ENCODE measurements around the gene DNAH11. TPM values are rescaled to one million over a fixed set of nuclear protein-coding genes. Genes with fewer than 3 reads are reported as not detected.

Gene DNAH11
- total RNA-seq, 1 donor from 2014 or later: 0.13 TPM

- peaks cover 3% of the 10 kb centered on the region for H3K4me1 Mint-ChIP-seq
- peaks cover 70% of the 10 kb centered on the region for H3K9me3 Mint-ChIP-seq
- Histone ChIP-seq H2AFZ (replicated peaks) (no peak overlapping the region), H3K4me2 (no peak overlapping the region), H3K79me2 (ENCODE audit: low read depth) (peaks cover 92% of the 10 kb centered on the region), H3K9ac (no peak overlapping the region), H4K20me1 (ENCODE audit: low read depth) (no peaks in the 10 kb centered on the region), H3F3A (ENCODE audit: low read depth) (no peaks in the 10 kb centered on the region), H3K27ac (no peak overlapping the region), H3K9me3 (ENCODE audit: low read depth) (no peaks in the 10 kb centered on the region), H3K4me3 (no peak overlapping the region), H3K27me3 (no peaks in the 10 kb centered on the region), H3K36me3 (no peaks in the 10 kb centered on the region), H3K4me1 (no peaks in the 10 kb centered on the region)
- H3K36me3 Mint-ChIP-seq: peaks cover 67% of the 10 kb centered on the region
- H3K27me3 Mint-ChIP-seq (ENCODE audit: insufficient read depth, low read depth): peaks cover 1% of the 10 kb centered on the region
- TF ChIP-seq EZH2phosphoT487 (IDR thresholded peaks at IDR 0.05): no peak
- no peak for TF ChIP-seq EZH2 (IDR thresholded peaks at IDR 0.05)
- no peak for TF ChIP-seq CTCF (IDR thresholded peaks at IDR 0.05)
- DNase-seq (ENCODE audit: low spot score): no peak
- H3K27ac Mint-ChIP-seq: no peak overlapping the region
- H3K4me3 Mint-ChIP-seq: no peak overlapping the region
Measured at GRCh38 chr7:21934808-21935207, 392.0 kb downstream of the DNAH11 start.

DNA sequence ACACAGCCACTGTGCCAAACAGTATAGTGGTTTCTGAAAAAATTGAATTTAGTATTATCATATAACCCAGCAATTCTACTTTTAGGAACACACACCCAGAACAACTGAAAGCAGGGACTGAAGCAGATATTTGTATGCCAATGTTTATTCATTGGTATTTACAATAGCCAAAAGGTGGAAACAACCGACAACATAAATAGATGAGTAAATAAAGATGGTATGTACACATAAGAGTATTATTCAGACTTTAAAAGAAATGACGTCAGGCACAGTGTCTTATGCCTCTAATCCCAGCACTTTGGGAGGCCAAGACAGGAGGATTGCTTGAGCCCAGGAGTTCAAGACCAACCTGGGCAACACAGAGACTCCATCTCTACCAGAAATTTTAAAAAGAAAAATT lies 395.6 kb downstream of the DNAH11 start:
- peaks cover 39% of the 10 kb centered on the region for H3K9me3 Mint-ChIP-seq
- no peak for DNase-seq (ENCODE audit: low spot score)
- no peak overlapping the region for H2AFZ ChIP-seq (replicated peaks)
- H3K27ac Mint-ChIP-seq: no peak overlapping the region
- H3K27ac ChIP-seq: no peak overlapping the region
- H3K27me3 Mint-ChIP-seq (ENCODE audit: insufficient read depth, low read depth): no peaks in the 10 kb centered on the region
- peaks cover 46% of the 10 kb centered on the region for H3K36me3 Mint-ChIP-seq
- peaks cover 18% of the 10 kb centered on the region for H3K4me1 ChIP-seq
- no peaks in the 10 kb centered on the region for H3K36me3 ChIP-seq
- H3K4me1 Mint-ChIP-seq: peaks cover 24% of the 10 kb centered on the region
- no peak overlapping the region for H3K4me3 ChIP-seq
- H3K4me2 ChIP-seq: no peak overlapping the region
- H3F3A ChIP-seq (ENCODE audit: low read depth): peaks cover under 1% of the 10 kb centered on the region
- H3K27me3 ChIP-seq: no peaks in the 10 kb centered on the region
- H3K9ac ChIP-seq: no peak overlapping the region
- TF ChIP-seq EZH2phosphoT487 (IDR thresholded peaks at IDR 0.05): no peak
- TF ChIP-seq EZH2 (IDR thresholded peaks at IDR 0.05): no peak
- no peak for TF ChIP-seq CTCF (IDR thresholded peaks at IDR 0.05)
- H4K20me1 ChIP-seq (ENCODE audit: low read depth): no peaks in the 10 kb centered on the region
- H3K9me3 ChIP-seq (ENCODE audit: low read depth): no peaks in the 10 kb centered on the region
- H3K79me2 ChIP-seq (ENCODE audit: low read depth): peaks cover 70% of the 10 kb centered on the region
- no peak overlapping the region for H3K4me3 Mint-ChIP-seq

DNA sequence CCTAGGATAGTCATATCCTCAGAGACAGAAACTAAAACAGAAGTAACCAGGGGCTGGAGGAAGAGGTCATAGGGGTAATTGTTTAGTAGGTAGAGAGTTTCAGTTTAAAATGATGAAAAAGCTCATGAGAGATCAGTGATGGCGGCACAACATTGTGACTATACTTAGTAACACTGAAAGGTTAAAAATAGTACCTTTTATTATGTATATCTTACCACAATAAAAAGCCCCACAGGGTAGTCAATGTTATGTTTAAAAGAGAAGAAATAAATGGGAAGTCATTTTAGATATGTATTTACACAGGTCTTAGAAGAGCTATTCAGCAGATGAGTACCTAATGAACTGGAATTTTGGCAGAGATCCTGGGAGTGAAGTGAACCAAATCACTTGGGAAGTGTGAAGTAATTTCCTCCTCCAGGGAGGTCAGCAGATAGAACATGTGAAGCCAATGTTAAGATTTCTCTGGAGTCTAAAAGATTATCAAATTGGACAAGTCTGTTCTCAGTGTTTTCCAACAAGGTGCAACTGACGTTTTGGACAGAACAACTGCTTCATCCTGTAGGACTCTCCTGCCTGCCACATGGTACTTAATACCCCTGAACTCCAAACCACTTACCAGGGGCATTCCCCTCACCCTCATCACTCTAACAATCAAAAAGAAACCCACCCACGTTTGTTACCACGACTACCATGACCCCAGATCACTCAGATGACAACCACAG lies 396.5 kb downstream of the DNAH11 start:
- H3F3A ChIP-seq (ENCODE audit: low read depth): peaks cover 2% of the 10 kb centered on the region
- Mint-ChIP-seq H3K4me3 (no peak overlapping the region), H3K27ac (no peak overlapping the region), H3K36me3 (peaks cover 40% of the 10 kb centered on the region), H3K9me3 (peaks cover 33% of the 10 kb centered on the region), H3K4me1 (peaks cover 31% of the 10 kb centered on the region), H3K27me3 (ENCODE audit: insufficient read depth, low read depth) (no peaks in the 10 kb centered on the region)
- peaks cover 68% of the 10 kb centered on the region for H3K79me2 ChIP-seq (ENCODE audit: low read depth)
- H3K27me3 ChIP-seq: no peaks in the 10 kb centered on the region
- H3K4me2 ChIP-seq: no peak overlapping the region
- no peaks in the 10 kb centered on the region for H4K20me1 ChIP-seq (ENCODE audit: low read depth)
- H3K4me1 ChIP-seq: peaks cover 18% of the 10 kb centered on the region
- TF ChIP-seq EZH2 (IDR thresholded peaks at IDR 0.05) (no peak), EZH2phosphoT487 (IDR thresholded peaks at IDR 0.05) (no peak), CTCF (IDR thresholded peaks at IDR 0.05) (no peak)
- H3K9ac ChIP-seq: no peak overlapping the region
- no peak overlapping the region for H3K4me3 ChIP-seq
- H3K27ac ChIP-seq: no peak overlapping the region
- H3K36me3 ChIP-seq: no peaks in the 10 kb centered on the region
- no peak for DNase-seq (ENCODE audit: low spot score)
- H2AFZ ChIP-seq (replicated peaks): no peak overlapping the region
- no peaks in the 10 kb centered on the region for H3K9me3 ChIP-seq (ENCODE audit: low read depth)

Data from neural progenitor cell (in vitro differentiated cells).